ENCODE results near the gene MBTD1. TPM values are rescaled to one million over a fixed set of nuclear protein-coding genes. Genes with fewer than 3 reads are reported as not detected.

Gene MBTD1
- total RNA-seq, 3 donors from 2014 or later: 19.4 to 34.5 (median 24.9) TPM

- H3K9me3 ChIP-seq: no peaks in the 10 kb centered on the region
- H3K4me3 ChIP-seq: peak overlapping the region; percentile 85 to 94 (median 88)
- no peaks in the 10 kb centered on the region for H3K27me3 ChIP-seq
- DNase-seq (ENCODE audit: low spot score in 2 of 2): no peak
- H3K4me1 ChIP-seq: peaks cover 3 to 5% of the 10 kb centered on the region in 2 donors
- peaks cover 4% of the 10 kb centered on the region for H3K36me3 ChIP-seq
- intact Hi-C loops (cut with DNase I; ENCODE audit: low total_unique reads): no loop called here
- H3K27ac ChIP-seq: peak overlapping the region; percentile 94 to 96
- TF ChIP-seq POLR2AphosphoS5 (IDR thresholded peaks at IDR 0.05) (peak in 1 of 3 donors; percentile 19), CTCF (IDR thresholded peaks at IDR 0.05) (peak in 2 of 3 donors; percentile 28 to 34), POLR2A (IDR thresholded peaks at IDR 0.05) (no peak)
Measured at GRCh38 chr17:51166987-51167931, 92.6 kb downstream of the MBTD1 start.

- peak in 2 of 3 donors; percentile 61 to 74 for TF ChIP-seq POLR2AphosphoS5 (IDR thresholded peaks at IDR 0.05)
- TF ChIP-seq CTCF (IDR thresholded peaks at IDR 0.05): no peak
- TF ChIP-seq POLR2A (IDR thresholded peaks at IDR 0.05): no peak
- Histone ChIP-seq H3K9me3 (no peaks in the 10 kb centered on the region), H3K4me1 (peaks cover 3 to 5% of the 10 kb centered on the region in 2 donors), H3K36me3 (peaks cover 4% of the 10 kb centered on the region), H3K27me3 (no peaks in the 10 kb centered on the region), H3K4me3 (peak within 1 kb of the TSS; percentile 85 to 94 (median 88)), H3K27ac (peak within 1 kb of the TSS; percentile 94 to 96)
- intact Hi-C loops (cut with DNase I; ENCODE audit: low total_unique reads): no loop called here
- peak; percentile 84 to 86 for DNase-seq (ENCODE audit: low spot score in 2 of 2)
Measured at GRCh38 chr17:51166198-51166986, 93.5 kb downstream of the MBTD1 start, which contains the start of gene NME2. Gene NME2 (plus strand): TSS chr17:51166411. CDS start chr17:51166831, 420 bp downstream.

- Histone ChIP-seq H3K27me3 (no peaks in the 10 kb centered on the region), H3K27ac (peak overlapping the region; percentile 94 to 96), H3K36me3 (no peaks in the 10 kb centered on the region), H3K4me3 (peak overlapping the region; percentile 85 to 94 (median 88)), H3K9me3 (no peaks in the 10 kb centered on the region), H3K4me1 (peaks cover 3 to 5% of the 10 kb centered on the region in 2 donors)
- intact Hi-C loops (cut with DNase I; ENCODE audit: low total_unique reads): no loop called here
- no peak for DNase-seq (ENCODE audit: low spot score in 2 of 2)
- TF ChIP-seq CTCF (IDR thresholded peaks at IDR 0.05) (no peak), POLR2A (IDR thresholded peaks at IDR 0.05) (peak; percentile 47)
Measured at GRCh38 chr17:51165680-51166197, 94.1 kb downstream of the MBTD1 start.

GRCh38 chr17:51164911-51165679 lies 94.8 kb downstream of the MBTD1 start:
- Histone ChIP-seq H3K4me3 (peak overlapping the region; percentile 85 to 94 (median 88)), H3K27ac (peak overlapping the region; percentile 94 to 96), H3K36me3 (no peaks in the 10 kb centered on the region), H3K27me3 (no peaks in the 10 kb centered on the region), H3K9me3 (no peaks in the 10 kb centered on the region), H3K4me1 (peaks cover 3 to 5% of the 10 kb centered on the region in 2 donors)
- TF ChIP-seq POLR2A (IDR thresholded peaks at IDR 0.05) (no peak), CTCF (IDR thresholded peaks at IDR 0.05) (no peak), POLR2AphosphoS5 (IDR thresholded peaks at IDR 0.05) (no peak)
- DNase-seq (ENCODE audit: low spot score in 2 of 2): no peak
- intact Hi-C loops (cut with DNase I; ENCODE audit: low total_unique reads): no loop called here

Measured in breast epithelium (tissue), 4 donors.